GM19467 (cell line): ENCODE results near the gene SYNCRIP.
"Not testable (repeated sequence)": the region's sequence is repeated elsewhere in the genome, so short reads cannot be mapped to it uniquely, and the experiment has no call there.

Experiments used
- ATAC-seq: cut with Tn5 transposase; IDR thresholded peaks from one replicate; pipeline ENCODE4 v1.9.1; 2021; ENCODE audit warnings: mild to moderate bottlenecking, moderate library complexity; ENCODE audit not compliant: unreplicated experiment

SYNCRIP gene

GRCh38 chr6:85600713-85601313 is 41.9 kb downstream of the SYNCRIP start:
- ATAC-seq: no peak

- peak; percentile 7 for ATAC-seq
Measured at GRCh38 chr6:85594197-85594930, 48.3 kb downstream of the SYNCRIP start.

- ATAC-seq: peak; percentile 87
Measured at GRCh38 chr6:85593438-85594196, 49.1 kb downstream of the SYNCRIP start, which contains the start of gene SNX14. Gene SNX14, minus strand, starts transcription at chr6:85593858. Its CDS starts 140 bp downstream, at chr6:85593718.

- no peak for ATAC-seq
Measured at GRCh38 chr6:85592033-85592432, 50.7 kb downstream of the SYNCRIP start.

GRCh38 chr6:85591207-85591606 is 51.5 kb downstream of the SYNCRIP start:
- no peak for ATAC-seq

DNA sequence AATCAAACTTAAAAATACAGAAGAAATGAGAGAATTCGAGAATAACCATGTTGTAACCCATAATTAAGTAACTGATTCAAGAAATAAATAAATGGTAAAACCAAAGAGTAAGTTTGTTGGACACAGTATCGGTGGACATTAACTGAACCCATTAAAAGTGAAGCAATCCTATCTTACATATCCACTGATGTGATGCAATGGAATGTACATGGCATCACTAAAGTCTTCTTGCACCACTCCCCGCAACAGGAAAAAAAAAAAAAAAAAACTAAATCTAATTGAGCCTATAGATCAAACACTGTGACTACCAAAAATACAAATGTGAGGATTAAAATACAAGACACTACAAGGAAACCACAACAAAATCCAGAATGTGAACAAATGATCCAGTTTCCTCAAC is 56.9 kb downstream of the SYNCRIP start:
- no peak for ATAC-seq

GRCh38 chr6:85582832-85583231 is 59.9 kb downstream of the SYNCRIP start:
- ATAC-seq: not testable (repeated sequence)

GRCh38 chr6:85581572-85581971 is 61.1 kb downstream of the SYNCRIP start:
- no peak for ATAC-seq

GRCh38 chr6:85580878-85581267 is 61.8 kb downstream of the SYNCRIP start:
- ATAC-seq: peak; percentile 70

- no peak for ATAC-seq
Measured at GRCh38 chr6:85580118-85580877, 62.4 kb downstream of the SYNCRIP start.

- ATAC-seq: no peak
Measured at GRCh38 chr6:85579581-85579980, 63.1 kb downstream of the SYNCRIP start.

DNA sequence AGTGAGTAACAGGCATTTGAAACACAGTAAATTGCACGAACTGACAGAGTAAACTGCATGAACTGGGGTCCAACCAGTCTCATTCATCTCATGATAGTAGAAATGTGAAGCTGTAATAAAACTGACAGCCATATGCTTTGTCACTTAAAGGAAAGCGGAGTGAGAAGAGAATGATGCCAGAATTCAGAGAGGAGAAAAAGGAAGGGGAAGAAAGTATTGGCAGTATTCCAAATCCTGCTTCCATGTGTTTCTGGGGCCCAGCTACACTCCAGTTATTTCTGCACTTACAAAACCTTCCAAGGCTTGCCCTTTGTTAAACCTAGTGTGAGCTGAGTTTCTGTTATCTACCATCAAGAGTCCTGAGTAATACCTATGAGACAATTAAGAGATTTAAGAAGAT is 66.2 kb downstream of the SYNCRIP start:
- ATAC-seq: no peak

GRCh38 chr6:85574932-85575598 is 67.6 kb downstream of the SYNCRIP start:
- no peak for ATAC-seq

DNA sequence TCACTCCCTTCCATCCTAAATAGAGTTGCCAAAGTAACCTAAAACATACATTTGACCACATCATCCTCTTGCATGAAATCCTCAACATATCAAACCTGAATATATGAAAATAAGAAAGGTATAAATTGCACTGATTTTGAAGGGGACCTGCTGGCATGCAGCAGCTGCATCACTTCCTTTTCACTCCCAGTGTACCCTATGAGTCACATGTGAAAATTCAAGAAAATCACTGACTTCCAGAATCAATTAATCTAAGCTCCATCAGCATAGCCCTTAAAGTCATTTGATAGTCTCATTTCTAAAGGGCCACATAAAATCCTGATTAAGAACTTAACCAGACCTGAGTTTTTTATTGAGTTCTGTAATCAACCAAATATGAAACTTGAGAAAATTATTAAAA is 73.4 kb downstream of the SYNCRIP start:
- no peak for ATAC-seq

DNA sequence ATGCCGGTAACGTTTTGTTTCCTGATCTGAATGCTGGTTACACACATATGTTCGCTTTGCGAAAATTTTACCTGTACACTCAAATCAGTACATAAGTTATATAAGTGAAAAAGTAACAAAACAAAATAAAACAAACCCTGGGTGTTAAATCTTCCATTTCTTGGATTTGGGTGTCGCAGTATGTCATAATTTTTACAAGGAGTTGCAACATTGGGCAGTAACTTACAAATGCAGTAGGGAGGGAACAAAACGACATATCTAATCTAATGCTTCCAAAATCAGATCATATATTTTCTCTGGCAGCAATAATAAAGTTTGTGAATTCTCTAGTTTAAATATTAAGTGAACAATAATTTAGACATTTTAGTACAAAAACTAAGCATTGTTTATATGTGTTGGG is 74.3 kb downstream of the SYNCRIP start:
- no peak for ATAC-seq

DNA sequence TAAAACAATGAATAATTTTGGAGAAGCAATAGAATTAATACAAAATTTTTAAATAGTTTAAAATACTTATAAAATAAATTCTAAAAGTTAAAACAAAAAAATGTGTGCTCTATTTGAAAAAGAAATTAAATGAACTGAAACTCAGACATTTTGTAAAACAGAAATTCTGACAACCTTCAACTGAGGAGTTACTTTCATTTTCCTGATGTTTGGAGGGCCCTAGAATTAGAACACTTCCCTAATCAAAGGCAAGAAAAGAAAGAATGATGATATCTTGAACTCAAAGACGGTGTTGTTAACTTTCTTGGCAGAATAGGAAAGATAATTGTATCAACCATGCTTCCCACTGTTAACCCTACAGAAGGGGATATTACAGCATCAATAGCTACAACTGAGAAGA is 77.0 kb downstream of the SYNCRIP start:
- ATAC-seq: no peak

GRCh38 chr6:85564223-85564622 is 78.5 kb downstream of the SYNCRIP start:
- ATAC-seq: not testable (repeated sequence)
